SK-N-MC (cell line): ENCODE measurements around the gene HAAO.

Experiments
- EZH2 ChIP-seq: fragments of 200-600 bp; sonication (generic); IDR thresholded peaks from one replicate; pipeline ENCODE4 v1.6.1; 2017; ENCODE audit warnings: antibody characterized with exemption
- POLR2AphosphoS5 ChIP-seq: IDR thresholded peaks from 2 replicates; pipeline ENCODE4 v1.6.1; 2012; ENCODE audit warnings: mild to moderate bottlenecking, low read depth, low read length, borderline replicate concordance

DNA sequence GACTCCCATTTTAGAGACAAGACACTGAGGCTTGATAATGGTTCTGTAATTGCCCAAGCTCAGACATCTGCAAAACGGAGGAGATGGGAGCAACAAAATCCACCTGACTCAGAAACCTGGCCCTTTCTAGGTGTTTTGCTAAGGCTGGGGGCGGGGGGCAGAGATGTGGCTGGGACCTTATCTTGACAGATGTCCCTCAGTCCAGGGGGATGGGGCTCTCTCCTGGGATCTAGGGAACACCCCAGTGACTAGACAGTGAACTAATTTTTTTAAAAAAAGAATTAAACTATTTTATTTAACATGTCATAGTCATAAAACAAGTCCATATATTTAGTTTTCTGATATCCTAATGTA lies 32.0 kb upstream of the HAAO start:
- TF ChIP-seq POLR2AphosphoS5 (no peak), EZH2 (no peak)
